Measurements from ENCODE around the gene NTRK2. TPM values are rescaled to one million over a fixed set of nuclear protein-coding genes. Genes with fewer than 3 reads are reported as not detected.

NTRK2 gene
- 272 TPM for total RNA-seq

GRCh38 chr9:84669288-84670137 lies at the start of gene NTRK2:
Gene NTRK2, plus strand, starts transcription at chr9:84669729. Its CDS starts 1,020 bp downstream, at chr9:84670749.

